Lower leg skin (tissue), 4 donors: ENCODE results near the gene TCP10L. TPM values are rescaled to one million over a fixed set of nuclear protein-coding genes. Genes with fewer than 3 reads are reported as not detected.
A peak's percentile ranks its signal among the peaks of the same experiment; 100 is the strongest.

Experiments used
- DNase-seq, 2 donors: peaks; one replicate each; pipeline ENCODE4 v3.0.0-alpha.2; 2019; ENCODE audit warnings: low spot score in 2 of 2
- H3K4me3 ChIP-seq: fragments of 200-600 bp; sonication (generic); 2 replicates; pipeline ENCODE4 v1.5.1; 2017; ENCODE audit warnings: mild to moderate bottlenecking, low read depth; ENCODE audit not compliant: poor library complexity, severe bottlenecking
- POLR2A ChIP-seq, 2 donors: fragments of 450-650 bp; IDR thresholded peaks; one replicate each; pipeline ENCODE4 v1.6.1; 2016 to 2017; ENCODE audit warnings: antibody characterized with exemption in 2 of 2, mild to moderate bottlenecking in 1 of 2, moderate library complexity in 1 of 2
- WGBS, 2 donors: methylation state at CpG; one replicate each; pipeline ENCODE4 v1.1.5; 2018; 5-methylcytosine and 5-hydroxymethylcytosine counted together
- intact Hi-C: fragments of 100-400 bp; cut with DNase I; formaldehyde crosslinking; loops from one replicate; pipeline ENCODE4 v1.15.0; 2023; ENCODE audit warnings: low total_unique reads
- total RNA-seq, 4 donors: library from RNA; depleted of rRNA; stranded (reverse); fragments of >200 nt; gene quantifications; one replicate each; pipeline ENCODE4 v1.1.0, GENCODE V29; 2016
- TF ChIP-seq, protein P1 (sequence below), 3 donors: fragments of 450-650 bp; IDR thresholded peaks; one replicate each; pipeline ENCODE4 v1.5.1; 2016; ENCODE audit warnings: antibody characterized with exemption in 3 of 3, mild to moderate bottlenecking in 3 of 3, moderate library complexity in 2 of 3

TCP10L gene
- total RNA-seq, 4 donors from 2014 or later = 0.25 TPM; not detected in 3

- intact Hi-C loops = no loop called here
- no peak for DNase-seq
- TF ChIP-seq POLR2A (IDR thresholded peaks at IDR 0.05) = no peak
Measured at GRCh38 chr21:32560896-32561295, 24.4 kb downstream of the TCP10L start.

GRCh38 chr21:32559006-32559610 is 26.2 kb downstream of the TCP10L start:
- WGBS, 2 donors = 88 to 95% methylated on average over 6 of the region's 6 CpGs
- intact Hi-C loops = no loop called here
- no peak for DNase-seq
- H3K4me3 ChIP-seq = no peak overlapping the region
- TF ChIP-seq, protein P1, sequence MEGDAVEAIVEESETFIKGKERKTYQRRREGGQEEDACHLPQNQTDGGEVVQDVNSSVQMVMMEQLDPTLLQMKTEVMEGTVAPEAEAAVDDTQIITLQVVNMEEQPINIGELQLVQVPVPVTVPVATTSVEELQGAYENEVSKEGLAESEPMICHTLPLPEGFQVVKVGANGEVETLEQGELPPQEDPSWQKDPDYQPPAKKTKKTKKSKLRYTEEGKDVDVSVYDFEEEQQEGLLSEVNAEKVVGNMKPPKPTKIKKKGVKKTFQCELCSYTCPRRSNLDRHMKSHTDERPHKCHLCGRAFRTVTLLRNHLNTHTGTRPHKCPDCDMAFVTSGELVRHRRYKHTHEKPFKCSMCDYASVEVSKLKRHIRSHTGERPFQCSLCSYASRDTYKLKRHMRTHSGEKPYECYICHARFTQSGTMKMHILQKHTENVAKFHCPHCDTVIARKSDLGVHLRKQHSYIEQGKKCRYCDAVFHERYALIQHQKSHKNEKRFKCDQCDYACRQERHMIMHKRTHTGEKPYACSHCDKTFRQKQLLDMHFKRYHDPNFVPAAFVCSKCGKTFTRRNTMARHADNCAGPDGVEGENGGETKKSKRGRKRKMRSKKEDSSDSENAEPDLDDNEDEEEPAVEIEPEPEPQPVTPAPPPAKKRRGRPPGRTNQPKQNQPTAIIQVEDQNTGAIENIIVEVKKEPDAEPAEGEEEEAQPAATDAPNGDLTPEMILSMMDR (IDR thresholded peaks at IDR 0.05) = no peak
- no peak for TF ChIP-seq POLR2A (IDR thresholded peaks at IDR 0.05)

More at GRCh38 chr21:32560896-32561295, 24.4 kb downstream of the TCP10L start:
- 94 to 95% methylated on average over 3 of the region's 3 CpGs for WGBS, 2 donors
- no peak overlapping the region for H3K4me3 ChIP-seq

- 85 to 93% methylated on average over 3 of the region's 3 CpGs for WGBS, 2 donors
- no peak for DNase-seq
- TF ChIP-seq, protein P1 (IDR thresholded peaks at IDR 0.05) = no peak
- TF ChIP-seq POLR2A (IDR thresholded peaks at IDR 0.05) = no peak
- intact Hi-C loops = no loop called here
- no peak overlapping the region for H3K4me3 ChIP-seq
Measured at GRCh38 chr21:32558106-32558505, 27.2 kb downstream of the TCP10L start.

- TF ChIP-seq, protein P1 (IDR thresholded peaks at IDR 0.05) = no peak
- no peak for TF ChIP-seq POLR2A (IDR thresholded peaks at IDR 0.05)
- DNase-seq = no peak
- 92 to 96% methylated on average over 4 of the region's 4 CpGs for WGBS, 2 donors
- intact Hi-C loops = no loop called here
- no peak overlapping the region for H3K4me3 ChIP-seq
Measured at GRCh38 chr21:32554832-32555638, 30.3 kb downstream of the TCP10L start.

GRCh38 chr21:32549886-32550285 is 35.4 kb downstream of the TCP10L start:
- 83 to 86% methylated on average over 3 of the region's 3 CpGs for WGBS, 2 donors
- TF ChIP-seq, protein P1 (IDR thresholded peaks at IDR 0.05) = no peak
- no peak for TF ChIP-seq POLR2A (IDR thresholded peaks at IDR 0.05)
- DNase-seq = peak in 1 of 2 donors; percentile 46
- no peak overlapping the region for H3K4me3 ChIP-seq
- intact Hi-C loops = no loop called here

DNA sequence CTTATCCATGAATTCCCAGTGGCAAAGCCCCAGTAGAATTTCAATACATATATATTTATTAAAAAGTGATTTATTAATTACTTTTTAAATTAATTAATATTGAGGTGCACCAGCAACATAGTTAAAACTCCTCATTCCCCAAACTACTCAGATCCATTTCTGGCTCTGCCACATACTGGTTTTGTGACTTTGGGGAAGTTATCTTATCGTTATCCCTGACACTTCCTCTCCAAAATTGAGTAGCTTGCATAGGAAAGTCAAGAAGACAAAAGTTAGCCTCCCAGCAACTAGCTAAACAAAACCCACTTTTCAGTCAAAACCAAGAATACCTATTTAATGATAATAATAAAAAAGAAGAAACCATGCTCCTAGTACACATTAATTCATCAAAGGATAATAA is 35.9 kb downstream of the TCP10L start:
- intact Hi-C loops = no loop called here
- TF ChIP-seq POLR2A (IDR thresholded peaks at IDR 0.05) = no peak
- TF ChIP-seq, protein P1 (IDR thresholded peaks at IDR 0.05) = no peak
- no peak overlapping the region for H3K4me3 ChIP-seq
- DNase-seq = no peak
- 67 to 88% methylated on average over 1 of the region's 1 CpG for WGBS, 2 donors
